IMR-90 (cell line): ENCODE results near the gene ADAMTS17.

Experiments used
- CHD1 ChIP-seq: IDR thresholded peaks from 2 replicates; pipeline ENCODE4 v1.6.1; 2012; ENCODE audit warnings: low read depth, low read length, improper control_type of control experiment
- CTCF ChIP-seq: conservative IDR thresholded peaks from 2 replicates; pipeline ENCODE4 v1.5.1; 2012; ENCODE audit warnings: mild to moderate bottlenecking, low read depth, low read length, improper control_type of control experiment
- ELK1 ChIP-seq: fragments of 150-350 bp; IDR thresholded peaks from 2 replicates; pipeline ENCODE4 v1.6.1; 2016; ENCODE audit warnings: low read depth, mild to moderate bottlenecking, low read length, moderate library complexity, borderline replicate concordance
- FOS ChIP-seq: fragments of 150-350 bp; IDR thresholded peaks from 2 replicates; pipeline ENCODE4 v1.6.1; 2016; ENCODE audit warnings: low read depth, low read length
- MAZ ChIP-seq: IDR thresholded peaks from 2 replicates; pipeline ENCODE4 v1.6.1; 2012; ENCODE audit warnings: low read depth, mild to moderate bottlenecking, low read length, improper control_type of control experiment, moderate library complexity, borderline replicate concordance
- POLR2A ChIP-seq: IDR thresholded peaks from 2 replicates; pipeline ENCODE4 v1.6.1; 2012; ENCODE audit warnings: mild to moderate bottlenecking, low read depth, low read length
- RAD21 ChIP-seq: IDR thresholded peaks from 2 replicates; pipeline ENCODE4 v1.6.1; 2012; ENCODE audit warnings: low read length, improper control_type of control experiment
- RFX5 ChIP-seq: IDR thresholded peaks from 2 replicates; pipeline ENCODE4 v1.8.0; 2012; ENCODE audit warnings: low read depth, mild to moderate bottlenecking, low read length, moderate library complexity
- SMC3 ChIP-seq: fragments of 150-350 bp; IDR thresholded peaks from 2 replicates; pipeline ENCODE4 v1.6.1; 2016; ENCODE audit warnings: low read depth, mild to moderate bottlenecking, antibody characterized with exemption, low read length, moderate library complexity

GRCh38 chr15:100190675-100191074 is 151.1 kb downstream of the ADAMTS17 start:
- no peak for TF ChIP-seq CTCF
- TF ChIP-seq CHD1: no peak
- no peak for TF ChIP-seq POLR2A
- no peak for TF ChIP-seq FOS
- TF ChIP-seq RFX5: no peak
- TF ChIP-seq RAD21: no peak
- TF ChIP-seq SMC3: no peak
- TF ChIP-seq ELK1: no peak
- no peak for TF ChIP-seq MAZ
